Activated CD4-positive, alpha-beta T cell treated with anti-CD3 and anti-CD28 coated beads, Interleukin-2, amount 50 U/mL, for 24 hours (primary cell): ENCODE data around the gene USP31.

Experiments used
- DNase-seq, 2 donors: peaks; one replicate each; pipeline ENCODE4 v3.0.0-alpha.2; 2020; ENCODE audit warnings: low read depth in 1 of 2, low spot score in 1 of 2

USP31 gene

DNA sequence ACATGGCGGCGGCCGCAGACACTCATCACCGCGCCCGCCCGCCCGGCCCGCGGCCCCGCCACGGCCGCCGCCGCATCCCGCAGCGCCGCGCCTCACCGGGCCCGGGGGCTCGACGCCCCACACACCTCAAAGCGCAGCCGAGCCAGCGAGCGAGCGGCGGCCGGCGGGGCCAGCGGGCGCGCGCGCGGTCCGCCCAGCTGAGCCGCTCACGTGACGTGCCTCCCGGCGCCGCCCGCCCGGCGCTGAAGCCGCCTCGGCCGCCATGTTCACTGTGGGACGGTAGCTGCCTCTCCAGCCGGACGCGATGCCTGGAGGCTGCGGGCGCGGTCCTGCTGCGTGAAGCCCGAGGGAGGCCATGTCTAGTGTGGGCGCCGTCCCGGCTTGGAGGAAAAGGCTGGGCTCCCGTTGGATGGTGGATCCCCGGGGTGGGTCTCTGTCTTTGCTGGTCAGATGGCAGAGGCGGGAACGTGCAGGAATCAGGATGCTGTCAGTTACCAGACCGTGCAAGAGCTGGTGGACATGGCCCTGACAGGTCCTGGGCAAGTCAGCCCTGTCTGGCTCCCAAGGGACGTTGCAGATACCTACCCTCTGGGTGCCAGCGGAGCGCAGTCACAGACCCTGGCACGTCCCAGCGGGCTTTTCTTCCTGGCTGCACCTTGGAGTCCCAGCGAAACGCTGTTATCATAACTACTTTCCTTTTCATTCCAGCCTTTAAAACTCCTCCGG, at the start of gene USP31:
TSS of gene USP31 (minus strand) at position 186 of the 726 bp plus-strand sequence. CDS start at position 4, 182 bp downstream.
- peak; percentile 80 to 86 for DNase-seq

DNA sequence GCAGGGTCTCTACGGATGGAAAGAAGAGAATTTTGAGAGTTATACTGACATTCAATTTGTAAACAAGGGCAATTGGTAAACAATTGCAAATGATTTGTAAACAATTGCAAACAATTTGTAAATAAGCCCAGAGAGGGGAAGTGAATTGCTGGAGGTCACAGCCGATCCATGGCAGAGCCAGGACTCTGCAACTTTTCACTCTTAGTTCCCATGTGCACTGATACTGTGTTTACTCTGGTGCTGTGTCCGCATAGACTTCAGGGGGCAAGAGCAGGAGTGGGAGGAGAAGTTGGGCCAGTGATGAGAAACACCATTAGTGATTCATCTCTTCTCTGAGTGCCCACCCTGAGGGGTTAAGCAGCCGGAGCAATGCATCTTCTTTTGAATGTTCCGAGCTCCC, 47.3 kb upstream of the USP31 start:
- no peak for DNase-seq

DNA sequence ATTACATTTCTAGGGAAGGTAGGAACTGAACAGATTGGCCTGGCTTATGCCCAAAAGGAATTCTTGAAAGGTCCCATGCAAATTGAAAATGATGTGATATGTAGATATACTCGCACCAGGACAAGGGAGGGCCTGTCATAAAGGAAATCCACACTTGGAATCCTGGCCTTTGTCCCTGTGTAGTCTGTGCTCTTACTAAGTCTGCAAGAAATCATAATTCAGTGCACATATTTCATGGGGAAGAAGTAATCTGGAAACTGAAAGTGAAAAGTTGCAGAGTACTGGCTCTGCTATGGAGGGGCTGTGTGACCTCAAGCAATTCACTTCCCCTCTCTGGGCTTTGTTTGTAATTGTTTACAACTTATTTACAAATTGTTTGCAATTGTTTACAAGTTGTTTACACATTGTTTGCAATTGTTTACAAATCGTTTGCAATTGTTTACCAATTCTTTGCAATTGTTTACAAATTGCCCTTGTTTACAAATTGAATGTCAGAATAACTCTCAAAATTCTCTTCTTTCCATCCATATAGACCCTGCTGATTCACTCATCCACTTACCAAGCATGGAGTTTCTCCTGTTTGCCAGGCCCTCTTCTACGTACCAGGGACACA, 46.2 kb upstream of the USP31 start:
- no peak for DNase-seq

GRCh38 chr16:23194497-23195221, 45.4 kb upstream of the USP31 start:
- DNase-seq = no peak

DNA sequence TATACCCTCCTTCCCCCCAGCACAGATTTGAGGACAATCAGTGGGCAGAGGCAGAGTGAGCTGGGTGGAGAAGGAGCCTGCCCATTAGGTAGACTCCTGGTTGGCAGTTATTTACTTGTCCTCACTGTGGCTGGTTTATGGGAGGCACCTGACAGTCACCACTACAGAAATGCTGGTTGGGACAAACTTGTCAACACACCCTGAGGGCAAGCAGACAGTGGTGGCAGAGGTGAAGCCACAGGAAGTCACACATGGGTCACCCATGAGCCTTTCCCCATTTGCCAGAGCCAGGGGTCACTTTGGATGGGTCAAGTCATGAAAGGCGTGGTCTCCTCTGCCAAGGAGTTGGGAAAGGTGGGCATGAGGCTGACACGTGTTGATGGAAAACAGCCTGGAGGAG, 39.7 kb upstream of the USP31 start:
- no peak for DNase-seq

DNA sequence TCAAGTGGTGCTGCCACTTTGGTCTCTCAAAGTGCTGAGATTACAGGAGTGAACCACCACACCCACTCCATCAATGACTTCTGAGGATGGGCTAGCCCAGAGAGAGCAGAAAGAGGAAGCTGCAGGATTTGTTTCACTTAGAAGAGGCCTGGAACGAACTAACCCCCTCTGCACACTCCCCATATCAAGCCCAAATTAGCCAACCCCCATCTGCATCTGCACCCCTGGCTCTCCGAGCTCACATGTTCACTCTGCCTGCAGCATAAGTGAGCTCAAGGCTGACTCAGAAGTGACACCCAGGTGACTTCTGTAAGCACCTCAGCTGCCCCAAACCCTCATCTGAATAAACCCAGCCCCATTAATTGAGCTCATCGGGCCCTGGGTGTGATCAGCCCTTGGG, 38.1 kb upstream of the USP31 start:
- DNase-seq = no peak

- no peak for DNase-seq
Observed at GRCh38 chr16:23186171-23186570, 36.9 kb upstream of the USP31 start.

- no peak for DNase-seq
Observed at GRCh38 chr16:23185656-23186055, 36.4 kb upstream of the USP31 start.

GRCh38 chr16:23183543-23183862, 34.3 kb upstream of the USP31 start:
- DNase-seq = no peak

GRCh38 chr16:23182679-23183542, 33.7 kb upstream of the USP31 start, which contains the start of gene SCNN1G:
SCNN1G (plus strand) TSS chr16:23182745; CDS start chr16:23186272, 3,527 bp downstream.
- DNase-seq = peak in 1 of 2 donors; percentile 1

DNA sequence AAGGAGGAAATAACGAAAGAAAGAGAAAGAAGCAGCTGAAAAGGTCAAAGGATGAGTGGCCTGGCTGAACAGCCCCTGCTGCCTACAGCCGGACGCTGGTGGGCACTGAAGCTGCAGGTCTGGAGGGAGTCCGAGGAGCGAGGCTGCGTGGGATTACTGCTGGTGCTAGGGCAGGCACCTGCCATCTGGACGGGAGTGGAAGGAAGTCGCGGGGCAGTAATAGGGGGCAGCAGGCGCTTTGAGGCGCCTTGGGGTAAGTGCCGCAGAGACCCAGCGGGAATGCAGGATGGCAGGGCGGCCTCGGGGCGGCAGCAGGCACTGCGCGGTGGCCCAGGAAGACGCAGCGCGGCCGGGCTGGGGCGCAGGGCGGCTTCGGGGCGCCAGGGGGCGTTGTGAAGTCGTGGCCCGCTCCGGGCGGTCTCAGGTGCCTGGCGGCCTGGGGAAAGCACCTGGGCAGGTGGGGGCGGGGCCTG, 33.0 kb upstream of the USP31 start:
- DNase-seq = peak; percentile 45 to 51

DNA sequence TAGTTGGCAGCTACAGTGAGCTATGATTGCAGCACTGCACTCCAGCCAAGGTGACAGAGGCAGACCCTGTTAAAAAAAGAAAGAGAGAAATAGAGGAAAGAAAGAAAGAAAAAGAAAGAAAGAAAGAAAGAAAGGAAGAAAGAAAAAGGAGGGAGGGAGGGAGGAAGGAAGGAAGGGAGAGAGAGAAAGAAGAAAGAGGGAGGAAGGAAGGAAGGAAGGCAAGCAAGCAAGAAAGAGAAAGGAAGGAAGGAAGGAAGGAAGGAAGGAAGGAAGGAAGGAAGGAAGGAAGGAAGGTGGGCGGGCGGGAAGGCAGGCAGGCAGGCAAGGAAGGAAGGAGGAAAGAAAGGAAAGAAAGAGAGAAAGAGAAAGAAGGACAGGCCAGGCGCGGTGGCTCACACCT, 32.3 kb upstream of the USP31 start:
- DNase-seq = no peak

- DNase-seq = no peak
Observed at GRCh38 chr16:23175651-23176050, 26.4 kb upstream of the USP31 start.

DNA sequence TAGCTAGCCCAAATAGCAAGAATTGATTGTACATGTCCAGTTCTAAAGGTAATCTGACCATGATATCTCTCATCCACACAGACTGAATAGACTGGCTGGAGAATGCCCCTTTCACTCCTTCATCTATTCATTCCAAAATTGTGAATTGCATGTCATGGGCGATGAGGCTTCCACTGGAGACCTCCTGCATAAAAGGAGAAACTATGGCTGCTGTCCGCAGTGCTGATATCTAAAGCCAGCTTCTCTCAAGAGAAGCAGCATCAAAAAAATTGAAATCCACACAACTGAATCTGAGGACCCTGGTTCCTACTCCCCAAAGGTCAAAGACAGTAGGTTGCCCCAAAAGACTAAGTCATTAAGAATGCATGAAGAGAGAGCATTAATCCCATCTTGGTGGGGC, 25.4 kb upstream of the USP31 start:
- DNase-seq = no peak

GRCh38 chr16:23172994-23173393, 23.7 kb upstream of the USP31 start:
- DNase-seq = no peak

GRCh38 chr16:23172583-23172982, 23.3 kb upstream of the USP31 start:
- DNase-seq = no peak

DNA sequence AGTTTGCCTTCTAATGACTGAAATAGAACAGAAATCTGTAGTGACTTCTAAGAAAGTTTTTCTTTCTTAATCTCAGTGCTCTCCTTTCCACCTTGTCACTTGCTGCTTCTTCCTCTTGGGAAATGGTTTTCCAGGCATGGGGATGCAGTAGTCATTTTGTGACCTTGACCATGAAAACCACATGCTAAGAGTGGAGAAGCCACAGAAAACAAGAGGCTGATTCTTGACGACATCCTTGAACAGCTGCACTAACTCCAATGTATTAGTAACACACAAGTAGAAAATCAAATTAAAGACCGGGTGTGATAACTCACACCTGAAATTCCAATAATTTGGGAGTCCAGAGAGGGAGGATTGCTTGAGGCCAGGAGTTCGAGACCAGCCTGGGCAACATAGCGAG, 15.5 kb upstream of the USP31 start:
- no peak for DNase-seq

DNA sequence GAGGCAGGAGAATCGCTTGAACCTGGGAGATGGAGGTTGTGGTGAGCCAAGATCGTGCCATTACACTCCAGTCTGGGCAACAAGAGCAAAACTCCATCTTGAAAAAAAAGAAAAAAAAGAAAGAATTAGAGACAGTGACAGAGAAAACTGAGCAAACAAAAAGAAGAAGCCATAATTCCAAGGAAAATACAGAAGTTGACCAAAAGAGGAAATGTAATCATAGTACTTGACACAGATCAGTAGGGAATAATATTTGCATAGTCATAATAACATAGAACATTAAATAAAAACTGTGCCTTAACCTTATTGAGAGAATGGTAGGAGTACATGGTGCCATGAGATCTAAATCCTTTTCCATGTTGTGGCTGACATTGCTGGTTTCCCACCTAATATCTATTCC, 14.7 kb upstream of the USP31 start:
- DNase-seq = no peak

DNA sequence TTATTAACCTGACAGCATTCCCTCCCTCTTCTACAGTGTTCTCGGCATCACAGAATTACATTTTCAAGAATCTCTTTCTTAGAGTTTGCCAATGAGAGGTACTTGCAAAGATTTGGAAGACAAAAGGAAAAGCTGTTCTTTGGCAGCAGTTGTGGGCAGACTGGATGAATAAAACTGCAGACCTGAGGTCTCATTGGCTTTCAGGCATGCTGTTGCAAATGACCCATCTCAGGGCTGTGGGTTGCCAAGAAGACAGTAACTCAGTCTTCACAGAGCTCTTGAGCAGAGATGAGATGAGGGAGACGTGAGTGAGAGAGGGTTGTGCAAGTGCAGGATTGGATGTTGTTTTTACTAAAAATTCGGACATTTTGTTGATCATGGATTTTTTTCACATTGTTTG, 11.3 kb upstream of the USP31 start:
- DNase-seq = no peak

DNA sequence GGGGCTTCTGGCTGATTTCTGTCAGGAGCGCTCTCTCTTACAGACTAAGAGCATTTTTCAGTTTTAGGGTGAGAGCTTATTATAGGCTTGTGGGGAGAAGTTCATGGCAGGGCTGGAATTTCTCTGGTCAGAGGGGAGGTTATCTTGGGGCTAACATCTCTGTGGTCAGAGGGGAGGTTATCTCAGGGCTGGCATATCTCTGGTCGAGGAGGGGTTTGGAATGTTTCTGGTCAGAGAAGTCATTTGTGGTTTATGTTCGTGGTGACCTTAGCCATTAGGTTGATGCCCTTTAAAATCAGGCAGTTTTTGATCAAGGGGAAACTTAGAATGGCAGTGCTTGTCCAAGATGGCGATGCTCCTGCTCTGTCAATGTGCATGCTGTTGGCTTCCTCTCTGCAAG, 10.8 kb upstream of the USP31 start:
- DNase-seq = no peak

DNA sequence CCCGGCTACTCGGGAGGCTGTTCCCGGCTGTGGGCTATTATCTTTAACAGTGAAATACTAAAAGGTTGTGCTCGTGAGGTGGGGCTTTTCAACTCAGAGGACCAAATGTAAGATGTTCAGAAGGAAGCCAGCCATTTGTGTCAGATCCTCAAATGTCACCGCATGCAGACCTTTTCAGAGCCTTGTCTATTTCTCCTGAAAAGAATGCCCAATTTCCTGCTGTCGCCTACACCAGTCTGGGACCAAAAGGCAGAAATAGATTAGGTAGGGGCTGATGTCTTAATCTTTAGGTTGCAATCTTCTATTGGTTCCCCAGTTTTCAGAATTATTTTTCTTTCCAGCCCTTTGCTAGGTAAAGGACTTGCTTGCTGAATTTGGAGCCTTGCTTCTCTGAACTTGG, 8.9 kb upstream of the USP31 start:
- no peak for DNase-seq
